HG03108 (cell line): ENCODE results near the gene SLC38A7.
"Not testable (repeated sequence)": the region's sequence is repeated elsewhere in the genome, so short reads cannot be mapped to it uniquely, and the experiment has no call there.

Source experiments
- ATAC-seq: cut with Tn5 transposase; IDR thresholded peaks from one replicate; pipeline ENCODE4 v1.9.1; 2021; ENCODE audit warnings: moderate library complexity; ENCODE audit not compliant: unreplicated experiment

Gene SLC38A7, protein sequence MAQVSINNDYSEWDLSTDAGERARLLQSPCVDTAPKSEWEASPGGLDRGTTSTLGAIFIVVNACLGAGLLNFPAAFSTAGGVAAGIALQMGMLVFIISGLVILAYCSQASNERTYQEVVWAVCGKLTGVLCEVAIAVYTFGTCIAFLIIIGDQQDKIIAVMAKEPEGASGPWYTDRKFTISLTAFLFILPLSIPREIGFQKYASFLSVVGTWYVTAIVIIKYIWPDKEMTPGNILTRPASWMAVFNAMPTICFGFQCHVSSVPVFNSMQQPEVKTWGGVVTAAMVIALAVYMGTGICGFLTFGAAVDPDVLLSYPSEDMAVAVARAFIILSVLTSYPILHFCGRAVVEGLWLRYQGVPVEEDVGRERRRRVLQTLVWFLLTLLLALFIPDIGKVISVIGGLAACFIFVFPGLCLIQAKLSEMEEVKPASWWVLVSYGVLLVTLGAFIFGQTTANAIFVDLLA

DNA sequence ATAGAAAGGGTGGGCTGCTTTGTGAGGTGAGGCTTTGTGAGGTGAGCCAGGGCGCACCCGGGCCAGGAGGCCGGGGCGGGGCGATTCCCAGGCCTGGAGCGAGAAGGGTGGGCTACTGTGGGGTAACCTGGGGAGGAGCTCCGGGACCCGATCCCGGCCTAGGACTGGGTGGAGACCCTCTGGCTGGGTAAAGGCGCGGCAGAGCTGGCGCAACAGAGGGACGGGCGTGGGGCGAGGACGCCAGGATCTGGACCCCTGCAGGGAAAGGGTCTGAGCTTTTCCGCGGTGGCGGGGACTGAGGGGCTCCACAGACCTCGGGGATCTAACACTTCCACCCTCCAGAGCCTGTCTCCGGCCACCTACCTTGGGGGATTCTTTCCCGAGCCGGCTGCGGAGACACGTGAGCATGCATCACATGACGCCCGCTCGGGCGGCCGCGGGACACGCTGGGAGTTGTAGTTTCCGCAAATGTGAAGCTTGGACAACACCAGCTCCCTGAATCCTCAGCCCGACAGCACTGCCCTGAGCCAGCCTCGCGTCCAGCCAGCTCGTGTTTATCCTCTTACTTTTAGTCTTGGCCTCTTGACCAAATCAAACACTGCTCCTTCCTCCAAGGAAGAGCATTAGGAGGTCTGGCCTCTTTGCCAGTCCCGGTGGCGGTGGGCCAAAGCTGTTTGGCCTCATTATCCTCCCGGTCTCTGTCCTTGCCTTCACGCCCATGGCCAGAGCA lies at the start of gene SLC38A7:
Gene SLC38A7 (minus strand): TSS at position 417 of the 730 bp plus-strand sequence. CDS start 4,644 bp downstream, outside the sequence.
- peak; percentile 96 for ATAC-seq

GRCh38 chr16:58733671-58734458 lies 49.3 kb upstream of the SLC38A7 start, which contains the start of gene GOT2:
TSS of gene GOT2 (minus strand) at chr16:58734316. CDS start at chr16:58734228, 88 bp downstream.
- peak; percentile 88 for ATAC-seq

DNA sequence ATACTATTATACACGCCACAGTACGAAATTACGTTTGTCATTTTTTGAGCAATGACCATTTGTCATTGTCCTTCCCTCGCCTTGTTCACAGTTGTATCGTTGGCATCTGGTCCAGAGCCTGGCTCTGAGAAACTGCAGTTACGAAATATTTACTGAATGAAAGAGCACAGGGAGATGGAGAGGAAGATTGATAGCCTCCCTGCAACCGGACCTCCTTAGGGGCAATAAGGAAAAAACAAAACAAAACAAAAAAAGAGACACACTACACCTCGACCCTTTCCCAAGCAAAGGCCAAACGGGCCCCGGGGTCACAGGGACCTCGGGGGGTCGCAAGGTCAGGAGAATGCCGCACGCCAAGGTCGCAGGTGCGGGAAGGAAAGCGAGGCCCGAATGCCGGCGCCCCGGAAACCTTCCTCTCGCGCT lies 48.7 kb upstream of the SLC38A7 start:
- ATAC-seq, result no peak

DNA sequence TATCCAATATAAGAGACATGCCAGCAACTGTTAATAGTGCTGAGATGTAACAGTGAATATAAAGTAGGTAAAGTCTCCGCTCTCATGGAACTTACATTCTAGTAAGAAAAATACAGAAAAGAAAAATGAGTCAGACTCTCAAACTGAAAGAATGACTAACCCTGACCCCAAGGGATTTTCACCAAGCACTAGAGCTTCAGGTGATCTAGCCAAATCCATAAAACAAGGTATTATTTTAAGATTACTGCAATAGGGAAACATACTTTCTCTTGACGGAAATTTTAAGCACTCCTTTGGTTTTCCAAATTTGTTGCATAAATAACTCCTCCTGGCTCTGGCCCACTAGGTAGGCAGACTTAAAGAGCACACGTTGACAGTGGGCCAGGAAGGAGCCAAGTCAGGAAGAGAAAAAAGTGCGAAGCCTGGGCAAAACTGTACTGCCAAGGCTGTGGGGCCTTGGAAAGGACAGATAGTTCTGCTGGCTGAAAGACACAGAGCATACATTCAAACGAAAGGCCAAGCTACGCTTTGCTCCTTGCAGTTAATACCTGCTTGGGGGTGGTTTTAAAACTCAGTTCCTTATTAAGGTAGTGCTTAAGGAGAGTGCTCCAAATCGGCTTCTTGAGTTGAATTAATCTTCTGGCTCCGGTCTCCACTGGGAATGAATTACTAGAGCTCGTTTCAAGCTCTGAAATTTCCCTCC lies 48.1 kb upstream of the SLC38A7 start:
- peak; percentile 48 for ATAC-seq

GRCh38 chr16:58730724-58731370 lies 46.3 kb upstream of the SLC38A7 start:
- ATAC-seq, result no peak

DNA sequence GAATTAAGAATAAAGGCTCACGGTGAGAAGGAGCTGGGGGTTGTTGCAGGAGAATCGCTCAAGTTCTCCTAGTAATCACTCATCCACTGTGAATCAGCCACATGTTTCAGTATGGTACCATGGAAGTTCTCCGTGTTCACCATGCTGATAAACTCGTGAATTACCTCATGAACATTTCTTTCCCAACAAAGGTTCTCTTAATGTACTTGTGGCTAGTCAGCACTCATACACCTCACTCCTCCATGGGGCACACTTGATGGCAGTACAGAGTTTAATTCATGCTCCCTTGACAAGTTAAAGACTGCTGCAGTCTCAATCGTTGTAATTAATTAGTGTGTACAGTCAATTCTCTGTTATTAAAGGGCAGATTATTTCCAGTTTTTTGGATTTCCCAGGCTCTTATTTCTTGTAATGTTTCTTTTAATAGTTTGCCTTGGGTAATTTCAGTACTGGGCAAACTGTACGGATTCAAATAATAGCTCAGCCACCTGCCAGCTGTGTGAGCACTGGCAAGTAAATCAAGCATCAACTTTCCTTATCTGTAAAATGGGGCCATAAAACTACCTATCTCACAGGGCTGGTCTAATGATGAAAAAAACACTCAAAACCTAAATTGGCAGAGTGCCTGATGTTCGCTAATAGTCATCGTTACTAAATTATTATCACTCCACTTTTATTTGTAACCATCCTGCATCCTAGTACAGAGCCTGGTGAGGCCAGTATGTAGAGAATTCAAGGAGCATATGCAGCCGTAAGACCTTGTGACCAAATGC lies 43.4 kb upstream of the SLC38A7 start:
- ATAC-seq, result no peak

GRCh38 chr16:58727028-58727781 lies 42.6 kb upstream of the SLC38A7 start:
- no peak for ATAC-seq

DNA sequence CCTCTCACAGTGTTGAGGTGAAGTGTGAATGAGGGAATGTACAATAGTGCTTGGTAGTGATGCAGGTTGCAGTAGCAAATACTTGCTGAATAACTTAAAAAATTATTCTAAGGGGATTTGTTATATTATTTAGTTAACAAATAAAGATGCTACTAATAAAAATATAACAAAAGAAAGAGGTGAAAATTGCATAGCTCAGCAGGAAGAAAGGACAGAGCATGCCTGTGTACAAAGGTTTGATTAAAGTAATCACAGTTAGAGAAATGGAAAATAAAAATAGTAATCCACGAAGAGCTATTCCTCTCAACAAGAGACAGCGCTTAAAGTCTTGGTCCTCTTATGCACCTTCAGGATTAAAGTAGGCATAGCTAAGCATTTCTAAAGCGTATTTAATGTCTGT lies 38.5 kb upstream of the SLC38A7 start:
- ATAC-seq, result no peak

GRCh38 chr16:58717994-58718393 lies 33.4 kb upstream of the SLC38A7 start:
- no peak for ATAC-seq

- ATAC-seq, result no peak
Observed at GRCh38 chr16:58716468-58716867, 31.9 kb upstream of the SLC38A7 start.

GRCh38 chr16:58713742-58714141 lies 29.2 kb upstream of the SLC38A7 start:
- ATAC-seq, result no peak

DNA sequence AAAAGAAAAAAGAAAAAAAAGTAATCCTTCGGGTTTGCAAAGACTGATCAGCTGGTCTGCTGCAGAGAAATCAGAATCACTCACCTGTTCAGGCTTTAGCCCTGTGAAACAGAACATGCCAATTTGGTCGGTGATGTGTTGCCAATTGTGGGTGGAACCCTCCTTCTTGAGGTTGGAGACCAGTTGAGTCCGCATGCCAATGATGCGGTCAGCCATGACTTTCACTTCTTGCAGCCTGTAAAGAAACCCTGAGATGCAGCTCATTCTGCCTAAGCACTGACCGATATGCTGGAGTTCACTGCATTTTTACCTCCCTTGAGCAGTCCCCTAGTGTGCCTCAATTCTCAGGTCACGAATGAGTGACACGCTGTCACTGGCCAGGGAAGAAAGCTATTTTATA lies 24.8 kb upstream of the SLC38A7 start:
- no peak for ATAC-seq

DNA sequence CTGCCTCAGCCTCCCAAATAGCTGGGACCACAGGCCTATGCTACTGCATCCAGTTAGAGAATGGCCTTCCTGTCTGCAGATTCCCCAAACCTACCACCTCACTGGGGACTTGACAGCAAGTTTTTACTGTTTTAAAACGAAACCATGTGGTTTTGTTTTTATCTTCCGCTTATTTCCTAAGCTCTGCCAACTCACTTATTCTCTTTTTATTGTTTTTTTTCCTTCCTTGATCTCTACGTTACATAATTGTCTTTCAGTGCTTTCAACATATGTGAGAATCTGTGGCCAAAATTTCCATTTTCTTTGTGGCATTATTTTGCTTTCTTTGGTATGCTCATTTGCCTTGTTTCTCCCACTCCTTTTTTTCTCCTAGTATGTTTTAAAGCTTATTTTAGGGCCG lies 14.6 kb upstream of the SLC38A7 start:
- ATAC-seq, result no peak

DNA sequence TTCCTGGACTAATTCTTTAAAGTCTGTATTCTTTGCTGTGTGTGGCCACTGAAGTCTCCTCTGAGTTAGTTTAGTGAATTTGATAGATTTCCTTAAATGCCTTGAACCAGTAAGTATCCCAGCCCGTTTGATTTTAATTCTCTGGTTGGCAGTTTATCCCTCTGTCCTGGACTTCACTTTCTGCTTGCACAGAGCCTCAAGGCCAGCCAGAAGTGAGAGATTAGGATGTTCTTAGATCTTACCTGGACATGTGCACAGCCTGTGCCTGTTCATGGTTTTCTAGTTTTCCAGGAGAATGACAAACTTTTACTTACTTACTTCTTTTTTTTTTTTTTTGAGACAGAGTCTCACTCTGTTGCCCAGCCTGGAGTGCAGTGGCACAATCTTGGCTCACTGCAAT lies 10.8 kb upstream of the SLC38A7 start:
- ATAC-seq, result no peak

DNA sequence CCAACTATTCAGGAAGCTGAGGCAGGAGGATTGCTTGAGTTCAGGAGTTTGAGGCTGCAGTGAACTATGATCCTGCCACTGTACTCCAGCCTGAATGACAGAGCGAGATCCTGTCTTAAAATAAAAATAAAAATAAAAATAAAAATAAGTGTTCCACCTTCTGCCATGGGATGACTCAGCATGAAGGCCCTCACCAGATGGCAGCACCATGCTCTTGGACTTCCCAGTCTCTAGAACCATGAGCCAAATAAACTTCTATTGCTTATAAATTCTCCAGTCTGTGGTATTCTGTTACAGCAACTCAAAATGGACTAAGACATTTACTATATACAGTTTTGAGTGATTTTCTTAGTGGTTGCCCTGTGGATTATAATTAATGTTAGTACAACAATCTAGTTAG lies 7.9 kb upstream of the SLC38A7 start:
- no peak for ATAC-seq

DNA sequence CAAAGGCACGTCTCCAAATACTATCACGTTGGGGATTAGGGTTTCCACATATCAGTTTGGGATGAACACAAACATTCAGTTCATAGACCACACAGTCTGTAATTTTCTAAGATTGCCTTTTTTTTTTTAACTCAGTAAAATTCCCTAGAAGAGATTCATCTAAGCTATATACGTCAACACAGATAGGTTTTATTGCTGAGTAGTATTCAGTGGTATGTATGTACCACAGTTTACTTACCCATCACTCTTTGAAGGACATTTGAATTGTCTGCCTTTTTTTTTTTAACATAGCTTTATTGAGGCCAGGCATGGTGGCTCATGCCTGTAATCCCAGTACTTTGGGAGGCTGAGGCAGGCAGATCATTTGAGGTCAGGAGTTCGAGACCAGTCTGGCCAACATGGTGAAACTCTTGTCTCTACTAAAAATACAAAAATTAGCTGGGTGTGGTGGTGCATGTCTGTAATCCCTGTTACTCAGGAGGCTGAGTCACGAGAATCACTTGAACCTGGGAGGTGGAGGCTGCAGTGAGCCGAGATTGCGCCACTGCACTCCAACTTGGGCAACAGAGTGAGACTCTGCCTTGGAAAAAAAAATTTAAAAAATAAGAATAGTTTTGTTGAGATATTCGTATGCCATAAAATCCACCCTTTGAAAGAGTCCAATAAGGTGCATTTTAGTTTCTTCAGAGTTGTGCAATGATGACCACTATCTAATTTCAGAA lies 2.6 kb upstream of the SLC38A7 start:
- ATAC-seq, result not testable (repeated sequence)

DNA sequence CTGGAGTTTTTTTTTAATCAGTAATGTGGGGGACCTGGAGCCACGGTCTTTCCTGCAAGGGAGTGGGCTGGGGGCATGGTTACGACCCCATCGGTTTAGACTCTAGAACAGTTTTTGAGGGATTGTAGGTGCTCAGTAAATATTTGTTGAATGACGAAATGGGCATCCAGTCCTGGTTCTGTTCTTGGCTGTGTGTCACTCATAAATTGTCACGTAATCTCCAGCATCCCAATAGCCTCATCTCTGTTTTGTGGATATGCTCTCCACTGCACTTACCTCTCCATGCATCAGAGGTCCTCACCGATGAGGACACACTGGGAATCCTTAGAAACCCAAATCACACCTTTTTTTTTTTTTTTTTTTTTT lies 497 bp upstream of the SLC38A7 start:
- ATAC-seq, result no peak

DNA sequence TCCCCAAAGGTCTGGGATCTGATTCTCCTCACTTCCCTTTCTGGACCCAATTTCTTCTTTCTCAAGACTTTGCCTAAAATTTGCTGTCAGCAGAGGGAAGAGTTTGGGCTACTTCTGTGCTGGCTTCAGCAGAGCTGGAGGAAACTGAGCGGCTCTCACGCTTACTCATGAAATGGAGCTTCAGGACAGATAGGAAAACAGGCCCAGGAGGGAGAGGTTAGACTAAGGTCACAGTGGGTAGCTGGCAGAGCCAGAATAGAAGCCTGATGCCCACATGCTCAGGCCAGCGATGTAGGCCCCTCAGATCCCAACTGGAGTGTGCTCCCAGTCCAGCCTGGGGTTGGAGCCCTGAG lies 593 bp downstream of the SLC38A7 start:
- ATAC-seq, result no peak
